Activated naive CD4-positive, alpha-beta T cell treated with anti-CD3 and anti-CD28 coated beads, Interleukin-2, amount 50 U/mL, for 24 hours (primary cell): Measurements from ENCODE around the gene CCNQ.

Experiments
- H3K27ac Mint-ChIP-seq: one replicate; pipeline ENCODE4 v1.8.0; 2021; ENCODE audit warnings: mild to moderate bottlenecking, mixed read lengths
- H3K27me3 Mint-ChIP-seq: one replicate; pipeline ENCODE4 v1.8.0; 2021; ENCODE audit warnings: mixed read lengths
- H3K36me3 Mint-ChIP-seq: one replicate; pipeline ENCODE4 v1.8.0; 2021; ENCODE audit warnings: mixed read lengths
- H3K4me1 Mint-ChIP-seq: one replicate; pipeline ENCODE4 v1.8.0; 2021; ENCODE audit warnings: mixed read lengths
- H3K4me3 Mint-ChIP-seq: one replicate; pipeline ENCODE4 v1.8.0; 2021; ENCODE audit warnings: mild to moderate bottlenecking, mixed read lengths
- H3K9me3 Mint-ChIP-seq: one replicate; pipeline ENCODE4 v1.8.0; 2021; ENCODE audit warnings: mixed read lengths

Gene CCNQ

GRCh38 chrX:153598541-153599191 is at the start of gene CCNQ:
CCNQ (minus strand) TSS chrX:153599139; CDS start chrX:153599073, 66 bp downstream.
- Mint-ChIP-seq H3K36me3 (peaks cover 2% of the 10 kb centered on the region), H3K9me3 (no peaks in the 10 kb centered on the region), H3K4me3 (peak within 1 kb of the TSS; percentile 90), H3K27ac (peak within 1 kb of the TSS; percentile 89), H3K4me1 (peaks cover 49% of the 10 kb centered on the region), H3K27me3 (no peaks in the 10 kb centered on the region)

- Mint-ChIP-seq H3K27ac (no peak overlapping the region), H3K4me3 (peak overlapping the region; percentile 33), H3K4me1 (peaks cover 3% of the 10 kb centered on the region), H3K27me3 (peaks cover 9% of the 10 kb centered on the region), H3K9me3 (no peaks in the 10 kb centered on the region), H3K36me3 (no peaks in the 10 kb centered on the region)
Observed at GRCh38 chrX:153647461-153648357, 48.8 kb upstream of the CCNQ start.

- H3K36me3 Mint-ChIP-seq, result no peaks in the 10 kb centered on the region
- H3K27me3 Mint-ChIP-seq, result peaks cover 10% of the 10 kb centered on the region
- peaks cover 4% of the 10 kb centered on the region for H3K4me1 Mint-ChIP-seq
- H3K9me3 Mint-ChIP-seq, result no peaks in the 10 kb centered on the region
- peak within 1 kb of the TSS; percentile 33 for H3K4me3 Mint-ChIP-seq
- H3K27ac Mint-ChIP-seq, result no peak within 1 kb of the TSS
Observed at GRCh38 chrX:153646620-153647373, 47.9 kb upstream of the CCNQ start, which contains the start of gene DUSP9. DUSP9 (plus strand) TSS chrX:153647203; CDS start chrX:153647954, 751 bp downstream.

GRCh38 chrX:153645921-153646488 is 47.1 kb upstream of the CCNQ start:
- Mint-ChIP-seq H3K4me3 (no peak overlapping the region), H3K27ac (no peak overlapping the region), H3K9me3 (no peaks in the 10 kb centered on the region), H3K4me1 (peaks cover 7% of the 10 kb centered on the region), H3K36me3 (no peaks in the 10 kb centered on the region), H3K27me3 (peaks cover 13% of the 10 kb centered on the region)

GRCh38 chrX:153645151-153645550 is 46.2 kb upstream of the CCNQ start:
- Mint-ChIP-seq H3K36me3 (no peaks in the 10 kb centered on the region), H3K4me3 (no peak overlapping the region), H3K27me3 (peaks cover 15% of the 10 kb centered on the region), H3K27ac (no peak overlapping the region), H3K4me1 (peaks cover 7% of the 10 kb centered on the region), H3K9me3 (no peaks in the 10 kb centered on the region)

- Mint-ChIP-seq H3K9me3 (no peaks in the 10 kb centered on the region), H3K36me3 (no peaks in the 10 kb centered on the region), H3K27me3 (peaks cover 15% of the 10 kb centered on the region), H3K4me3 (peak overlapping the region; percentile 15), H3K27ac (no peak overlapping the region), H3K4me1 (peaks cover 7% of the 10 kb centered on the region)
Observed at GRCh38 chrX:153644356-153645125, 45.6 kb upstream of the CCNQ start.

- Mint-ChIP-seq H3K9me3 (no peaks in the 10 kb centered on the region), H3K4me3 (no peak overlapping the region), H3K36me3 (no peaks in the 10 kb centered on the region), H3K4me1 (peaks cover 7% of the 10 kb centered on the region), H3K27ac (no peak overlapping the region), H3K27me3 (peaks cover 16% of the 10 kb centered on the region)
Observed at GRCh38 chrX:153643431-153644351, 44.8 kb upstream of the CCNQ start.

- H3K4me3 Mint-ChIP-seq, result peak overlapping the region; percentile 39
- no peaks in the 10 kb centered on the region for H3K9me3 Mint-ChIP-seq
- no peaks in the 10 kb centered on the region for H3K36me3 Mint-ChIP-seq
- H3K27ac Mint-ChIP-seq, result no peak overlapping the region
- H3K27me3 Mint-ChIP-seq, result peaks cover 16% of the 10 kb centered on the region
- H3K4me1 Mint-ChIP-seq, result peaks cover 7% of the 10 kb centered on the region
Observed at GRCh38 chrX:153642655-153643430, 43.9 kb upstream of the CCNQ start.

- H3K36me3 Mint-ChIP-seq, result no peaks in the 10 kb centered on the region
- H3K4me3 Mint-ChIP-seq, result no peak overlapping the region
Observed at GRCh38 chrX:153642051-153642654, 43.2 kb upstream of the CCNQ start.

GRCh38 chrX:153641627-153642026 is 42.7 kb upstream of the CCNQ start:
- no peak overlapping the region for H3K27ac Mint-ChIP-seq
- H3K4me3 Mint-ChIP-seq, result peak overlapping the region; percentile 52
- H3K27me3 Mint-ChIP-seq, result peaks cover 16% of the 10 kb centered on the region
- H3K36me3 Mint-ChIP-seq, result no peaks in the 10 kb centered on the region
- H3K4me1 Mint-ChIP-seq, result peaks cover 7% of the 10 kb centered on the region
- no peaks in the 10 kb centered on the region for H3K9me3 Mint-ChIP-seq

More at GRCh38 chrX:153642051-153642654, 43.2 kb upstream of the CCNQ start:
- no peak overlapping the region for H3K27ac Mint-ChIP-seq
- no peaks in the 10 kb centered on the region for H3K9me3 Mint-ChIP-seq
- H3K27me3 Mint-ChIP-seq, result peaks cover 16% of the 10 kb centered on the region
- H3K4me1 Mint-ChIP-seq, result peaks cover 7% of the 10 kb centered on the region

GRCh38 chrX:153640736-153641575 is 42.0 kb upstream of the CCNQ start:
- Mint-ChIP-seq H3K36me3 (no peaks in the 10 kb centered on the region), H3K9me3 (no peaks in the 10 kb centered on the region), H3K4me1 (peaks cover 7% of the 10 kb centered on the region), H3K27ac (no peak overlapping the region), H3K27me3 (peaks cover 13% of the 10 kb centered on the region), H3K4me3 (no peak overlapping the region)

DNA sequence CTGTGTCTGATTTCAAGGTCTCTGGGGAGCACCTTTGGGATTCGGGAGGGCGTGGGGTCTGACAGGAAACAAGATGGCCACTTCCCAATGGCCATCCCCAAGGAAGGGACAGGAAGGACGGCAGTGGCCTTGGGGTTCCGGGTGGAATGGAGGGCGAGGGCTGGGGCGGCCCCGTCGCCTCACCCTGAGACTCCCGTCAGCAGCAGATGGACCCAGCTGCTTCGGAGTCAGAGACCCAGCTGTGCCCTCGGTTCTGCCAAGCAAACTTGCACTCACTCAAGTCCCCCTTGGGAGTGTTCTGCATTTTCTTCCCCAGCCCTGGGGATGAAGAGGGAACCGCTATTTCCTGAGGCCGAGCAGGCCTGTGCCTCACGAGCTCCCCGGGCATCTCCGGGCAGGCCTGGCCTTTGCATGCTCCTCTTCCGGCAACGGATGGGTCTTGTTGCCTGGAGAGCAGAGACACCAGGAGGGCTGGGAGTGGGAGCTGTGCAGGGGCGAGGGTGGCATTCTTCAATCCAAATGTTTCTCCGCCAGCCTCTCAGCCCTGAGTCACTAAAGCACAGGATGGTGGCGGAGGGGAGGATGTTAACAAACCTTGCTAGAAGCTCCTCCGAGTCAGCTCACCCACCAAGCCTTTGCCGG is 41.2 kb upstream of the CCNQ start:
- no peaks in the 10 kb centered on the region for H3K36me3 Mint-ChIP-seq
- no peak overlapping the region for H3K4me3 Mint-ChIP-seq
- no peak overlapping the region for H3K27ac Mint-ChIP-seq
- peaks cover 7% of the 10 kb centered on the region for H3K4me1 Mint-ChIP-seq
- H3K27me3 Mint-ChIP-seq, result peaks cover 13% of the 10 kb centered on the region
- no peaks in the 10 kb centered on the region for H3K9me3 Mint-ChIP-seq
